Endothelial cell of umbilical vein (primary cell): ENCODE data around the gene BZW1. TPM values are rescaled to one million over a fixed set of nuclear protein-coding genes. Genes with fewer than 3 reads are reported as not detected.

Experiments
- BruUV-seq: library from RNA; stranded (reverse); fragments of 400-500 nt; replicated peaks from 2 replicates; lab custom pipeline; 2021; lab: Mats Ljungman, UMichigan
- CTCF ChIA-PET: fragments of 300-600, 350-600 bp; sonication (Branson Sonifier 250); formaldehyde crosslinking; loops from one replicate; lab custom pipeline; 2021; ENCODE audit warnings: antibody characterized with exemption, inconsistent platforms; lab: Charles Lee
- POLR2A ChIA-PET: fragments of 300-600, 350-600 bp; sonication (Branson Sonifier 250); formaldehyde crosslinking; loops from one replicate; lab custom pipeline; 2021; ENCODE audit warnings: antibody characterized with exemption, inconsistent platforms; lab: Charles Lee
- DNase-seq: peaks from one replicate; pipeline ENCODE4 v3.0.0-alpha.2; 2011; ENCODE audit warnings: low read depth, low spot score
- FAIRE-seq: peaks from 2 replicates; lab custom pipeline; 2011; peaks lifted over from hg19 to GRCh38; lab: Jason Lieb, UNC
- H2AFZ ChIP-seq: 2 replicates; pipeline ENCODE4 v1.6.0; 2012; ENCODE audit warnings: low read depth, low read length, control low read depth, inconsistent platforms
- H3K27ac ChIP-seq: 2 replicates; pipeline ENCODE4 v1.5.1; 2011; ENCODE audit warnings: low read depth, mild to moderate bottlenecking, control low read depth, low read length, moderate library complexity; ENCODE audit not compliant: insufficient read depth
- H3K27me3 ChIP-seq, 2 experiments: 2 replicates each; pipeline versions ENCODE4 v1.6.0 to v1.6.1; 2011; ENCODE audit warnings: low read length in 2 of 2, mixed read lengths in 1 of 2; ENCODE audit not compliant: control insufficient read depth in 2 of 2, insufficient read depth in 2 of 2
- H3K36me3 ChIP-seq, 2 experiments: 2 replicates in 1 of 2; 3 replicates in 1 of 2; pipeline ENCODE4 v1.5.1; 2011; ENCODE audit warnings: low read length in 2 of 2, mild to moderate bottlenecking in 1 of 2, moderate library complexity in 1 of 2; ENCODE audit not compliant: control insufficient read depth in 2 of 2, insufficient read depth in 2 of 2; ENCODE audit errors: extremely low read depth in 1 of 2
- H3K4me1 ChIP-seq: 3 replicates; pipeline ENCODE4 v1.5.1; 2011; ENCODE audit warnings: mild to moderate bottlenecking, low read length; ENCODE audit not compliant: control insufficient read depth, insufficient read depth; ENCODE audit errors: extremely low read depth
- H3K4me2 ChIP-seq: 2 replicates; pipeline ENCODE4 v1.6.1; 2011; ENCODE audit warnings: low read length, control low read depth, mixed read lengths; ENCODE audit not compliant: insufficient read depth
- H3K4me3 ChIP-seq, 3 experiments: fragments of 200-600 bp in 1 of 3; sonication (generic), shearing (Covaris generic) in 1 of 3; replicated peaks in 1 of 3; 2 replicates each; pipeline ENCODE4 v1.5.1; 2011 to 2016; ENCODE audit warnings: control low read depth in 3 of 3, low read length in 3 of 3, mild to moderate bottlenecking in 2 of 3, inconsistent platforms in 1 of 3, low read depth in 1 of 3, moderate library complexity in 1 of 3; ENCODE audit not compliant: insufficient read depth in 1 of 3
- H3K79me2 ChIP-seq: 2 replicates; pipeline ENCODE4 v1.6.0; 2012; ENCODE audit warnings: low read length, inconsistent platforms; ENCODE audit not compliant: control insufficient read depth, insufficient read depth
- H3K9ac ChIP-seq: replicated peaks from 2 replicates; pipeline ENCODE3; 2011; ENCODE audit warnings: low read length, control low read depth; ENCODE audit not compliant: insufficient read depth; ENCODE audit errors: extremely low read depth
- H3K9me1 ChIP-seq: replicated peaks from 3 replicates; pipeline ENCODE4 v1.6.0; 2011; ENCODE audit warnings: mild to moderate bottlenecking, low read length; ENCODE audit not compliant: control insufficient read depth, insufficient read depth; ENCODE audit errors: extremely low read depth
- H3K9me3 ChIP-seq: replicated peaks from 2 replicates; pipeline ENCODE4 v1.5.1; 2012; ENCODE audit warnings: low read length, inconsistent platforms; ENCODE audit not compliant: control insufficient read depth, insufficient read depth
- H4K20me1 ChIP-seq: replicated peaks from 2 replicates; pipeline ENCODE3; 2011; ENCODE audit warnings: mild to moderate bottlenecking, low read length; ENCODE audit not compliant: control insufficient read depth, insufficient read depth; ENCODE audit errors: extremely low read depth
- CTCF ChIP-seq, 2 donors: IDR thresholded peaks; 1 replicate in 1 of 2; 2 replicates in 1 of 2; pipeline ENCODE4 v1.5.1; 2011; ENCODE audit warnings: low read length in 2 of 2, mild to moderate bottlenecking in 2 of 2, moderate library complexity in 2 of 2, control low read depth in 1 of 2, inconsistent platforms in 1 of 2, low read depth in 1 of 2; ENCODE audit not compliant: insufficient read depth in 1 of 2; ENCODE audit errors: extremely low read depth in 1 of 2
- EZH2 ChIP-seq: IDR thresholded peaks from 2 replicates; pipeline ENCODE4 v1.6.1; 2012; ENCODE audit warnings: borderline replicate concordance, low read depth, mild to moderate bottlenecking, moderate library complexity, low read length, inconsistent platforms; ENCODE audit not compliant: severe bottlenecking
- FOS ChIP-seq: IDR thresholded peaks from 2 replicates; pipeline ENCODE4 v1.6.1; 2011; ENCODE audit warnings: mild to moderate bottlenecking, low read length, moderate library complexity, borderline replicate concordance; ENCODE audit not compliant: insufficient read depth
- GATA2 ChIP-seq: IDR thresholded peaks from 2 replicates; pipeline ENCODE4 v1.7.0; 2011; ENCODE audit warnings: low read depth, mild to moderate bottlenecking, moderate library complexity, mixed read lengths, low read length; ENCODE audit not compliant: insufficient read length, insufficient read depth
- JUN ChIP-seq: IDR thresholded peaks from 2 replicates; pipeline ENCODE4 v1.6.1; 2011; ENCODE audit warnings: borderline replicate concordance, low read depth; ENCODE audit not compliant: insufficient read length, insufficient read depth
- MAX ChIP-seq: IDR thresholded peaks from 2 replicates; pipeline ENCODE4 v1.6.1; 2011; ENCODE audit not compliant: insufficient read depth, insufficient read length
- MYC ChIP-seq: IDR thresholded peaks from one replicate; pipeline ENCODE4 v1.6.1; 2011; ENCODE audit warnings: mild to moderate bottlenecking, low read depth, low read length
- POLR2A ChIP-seq: IDR thresholded peaks from 2 replicates; pipeline ENCODE4 v1.6.1; 2012; ENCODE audit warnings: low read depth, mild to moderate bottlenecking, control low read depth, low read length
- POLR2AphosphoS5 ChIP-seq: IDR thresholded peaks from 2 replicates; pipeline ENCODE4 v1.6.1; 2012; ENCODE audit warnings: low read depth, mild to moderate bottlenecking, control low read depth, low read length, moderate library complexity; ENCODE audit not compliant: insufficient read depth
- dilution Hi-C: fragments of 300-500 bp; cut with MboI; formaldehyde crosslinking; loops from one replicate; pipeline ENCODE4 v1.15.0; 2019; ENCODE audit warnings: low sequenced_read_pairs; ENCODE audit not compliant: extremely low pct_ligation_motif_present
- intact Hi-C: fragments of 100-400 bp; cut with micrococcal nuclease; formaldehyde crosslinking; loops from one replicate; pipeline ENCODE4 v1.10.0; 2022
- polyA plus RNA-seq, 4 experiments: library from polyadenylated mRNA; depleted of rRNA in 3 of 4; stranded (reverse) in 3 of 4; unstranded in 1 of 4; fragments of >200 nt; gene quantifications; 2 replicates each; pipeline versions ENCODE4 v1.2.1 to v1.2.3, GENCODE V29; 2011 to 2012; ENCODE audit warnings: missing spikeins in 1 of 4
- total RNA-seq: library from RNA; stranded (reverse); gene quantifications from 2 replicates; pipeline ENCODE4 v1.2.3, GENCODE V29; 2021

The BZW1 gene
- total and polyA plus RNA-seq, 2 donors (not counting 3 experiments of a cell fraction or from before 2014, with no cell fraction given): 174 to 353 TPM

- H3K36me3 ChIP-seq: no peaks in the 10 kb centered on the region
- H3K4me2 ChIP-seq: no peak overlapping the region
- no peak overlapping the region for H3K4me3 ChIP-seq
- POLR2A ChIA-PET: no interaction called here
- BruUV-seq: no TSS peak
- DNase-seq (no peak), FAIRE-seq (no peak)
- H3K4me1 ChIP-seq: peaks cover 4% of the 10 kb centered on the region
- no peak overlapping the region for H2AFZ ChIP-seq
- dilution Hi-C loops: no loop called here
- H4K20me1 ChIP-seq: no peaks in the 10 kb centered on the region
- no peak overlapping the region for H3K27ac ChIP-seq
- intact Hi-C loops: no loop called here
- H3K79me2 ChIP-seq: no peaks in the 10 kb centered on the region
- H3K9me1 ChIP-seq: no peaks in the 10 kb centered on the region
- no peaks in the 10 kb centered on the region for H3K9me3 ChIP-seq
- H3K9ac ChIP-seq: no peak overlapping the region
- no peaks in the 10 kb centered on the region for H3K27me3 ChIP-seq
- TF ChIP-seq MYC (no peak), POLR2A (no peak), MAX (no peak), FOS (no peak), GATA2 (no peak), JUN (no peak), POLR2AphosphoS5 (no peak), CTCF (IDR thresholded peaks at IDR 0.05; ENCODE audit: extremely low read depth in 1 of 2, insufficient read depth in 1 of 2, low read depth in 1 of 2, low read length in 2 of 2) (no peak), EZH2 (no peak)
- CTCF ChIA-PET: interaction anchor here (1.1 kb wide), 1 partner anchor 81 kb away, joined by 9 read pairs; no protein-coding TSS in a partner anchor
Measured at GRCh38 chr2:200794143-200794542, 17.6 kb upstream of the BZW1 start.
